Neural progenitor cell (in vitro differentiated cells): ENCODE data around the gene RNF115.

Experiments used
- EZH2 ChIP-seq: fragments of 200-600 bp; sonication (generic); IDR thresholded peaks from 2 replicates; pipeline ENCODE4 v1.6.1; 2017; ENCODE audit warnings: antibody characterized with exemption, mild to moderate bottlenecking, moderate library complexity
- EZH2phosphoT487 ChIP-seq: fragments of 200-600 bp; sonication (generic); IDR thresholded peaks from 2 replicates; pipeline ENCODE4 v1.6.1; 2017; ENCODE audit warnings: antibody characterized with exemption
- TF ChIP-seq, protein P1 (sequence below): fragments of 200-600 bp; sonication (generic); IDR thresholded peaks from 2 replicates; pipeline ENCODE4 v1.5.1; 2017; ENCODE audit warnings: antibody characterized with exemption, mild to moderate bottlenecking

GRCh38 chr1:145758575-145758974, 65.3 kb downstream of the RNF115 start:
- TF ChIP-seq, protein P1, sequence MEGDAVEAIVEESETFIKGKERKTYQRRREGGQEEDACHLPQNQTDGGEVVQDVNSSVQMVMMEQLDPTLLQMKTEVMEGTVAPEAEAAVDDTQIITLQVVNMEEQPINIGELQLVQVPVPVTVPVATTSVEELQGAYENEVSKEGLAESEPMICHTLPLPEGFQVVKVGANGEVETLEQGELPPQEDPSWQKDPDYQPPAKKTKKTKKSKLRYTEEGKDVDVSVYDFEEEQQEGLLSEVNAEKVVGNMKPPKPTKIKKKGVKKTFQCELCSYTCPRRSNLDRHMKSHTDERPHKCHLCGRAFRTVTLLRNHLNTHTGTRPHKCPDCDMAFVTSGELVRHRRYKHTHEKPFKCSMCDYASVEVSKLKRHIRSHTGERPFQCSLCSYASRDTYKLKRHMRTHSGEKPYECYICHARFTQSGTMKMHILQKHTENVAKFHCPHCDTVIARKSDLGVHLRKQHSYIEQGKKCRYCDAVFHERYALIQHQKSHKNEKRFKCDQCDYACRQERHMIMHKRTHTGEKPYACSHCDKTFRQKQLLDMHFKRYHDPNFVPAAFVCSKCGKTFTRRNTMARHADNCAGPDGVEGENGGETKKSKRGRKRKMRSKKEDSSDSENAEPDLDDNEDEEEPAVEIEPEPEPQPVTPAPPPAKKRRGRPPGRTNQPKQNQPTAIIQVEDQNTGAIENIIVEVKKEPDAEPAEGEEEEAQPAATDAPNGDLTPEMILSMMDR, result no peak
- TF ChIP-seq EZH2phosphoT487 (no peak), EZH2 (no peak)
